WTC11 (cell line): ENCODE results near the gene BCKDHA. TPM values are rescaled to one million over a fixed set of nuclear protein-coding genes. Genes with fewer than 3 reads are reported as not detected.

Source experiments
- ATAC-seq: fragments of 200-7000 bp; cut with Tn5 transposase; 2 replicates; pipeline ENCODE4 v1.10.0; 2021; ENCODE audit warnings: mild to moderate bottlenecking, moderate library complexity
- CTCF ChIA-PET: fragments of 300-600 bp; sonication (Branson Sonifier 250); formaldehyde crosslinking; loops from one replicate; lab custom pipeline; 2021; ENCODE audit warnings: antibody characterized with exemption; lab: Charles Lee
- POLR2A ChIA-PET: fragments of 350-600 bp; sonication (Branson Sonifier 250); formaldehyde crosslinking; loops from one replicate; lab custom pipeline; 2021; ENCODE audit warnings: antibody characterized with exemption; lab: Charles Lee
- DNase-seq: peaks from one replicate; pipeline ENCODE4 v3.0.0; 2021; ENCODE audit warnings: low spot score
- H3K27ac Mint-ChIP-seq: 2 replicates; pipeline ENCODE4 v1.8.0; 2021; ENCODE audit warnings: mixed read lengths
- H3K27me3 Mint-ChIP-seq: 2 replicates; pipeline ENCODE4 v1.8.0; 2021; ENCODE audit warnings: low read depth, mild to moderate bottlenecking, moderate library complexity, mixed read lengths
- H3K36me3 Mint-ChIP-seq: 2 replicates; pipeline ENCODE4 v1.8.0; 2021; ENCODE audit warnings: mixed read lengths
- H3K4me1 Mint-ChIP-seq: 2 replicates; pipeline ENCODE4 v1.8.0; 2022; ENCODE audit warnings: mixed read lengths
- H3K4me3 Mint-ChIP-seq: 2 replicates; pipeline ENCODE4 v1.8.0; 2021; ENCODE audit warnings: mild to moderate bottlenecking, moderate library complexity, mixed read lengths
- H3K9me3 Mint-ChIP-seq: 2 replicates; pipeline ENCODE4 v1.8.0; 2021; ENCODE audit warnings: mixed read lengths
- AFF4 ChIP-seq: sonication (generic); formaldehyde crosslinking; IDR thresholded peaks from 2 replicates; pipeline ENCODE4 v1.8.1; 2023; ENCODE audit warnings: mild to moderate bottlenecking, missing genetic modification reagents, borderline replicate concordance
- CREM ChIP-seq: sonication (generic); formaldehyde crosslinking; IDR thresholded peaks from 2 replicates; pipeline ENCODE4 v1.8.1; 2022; ENCODE audit warnings: mild to moderate bottlenecking, missing genetic modification reagents, moderate library complexity
- E2F5 ChIP-seq: sonication (generic); formaldehyde crosslinking; IDR thresholded peaks from 2 replicates; pipeline ENCODE4 v1.8.1; 2022; ENCODE audit warnings: mild to moderate bottlenecking, moderate library complexity, missing genetic modification reagents
- EMX1 ChIP-seq: fragments of 250-450 bp; sonication (Bioruptor Pico); IDR thresholded peaks from 2 replicates; pipeline ENCODE4 v1.8.0; 2021; ENCODE audit warnings: mild to moderate bottlenecking
- FOXJ3 ChIP-seq: sonication (generic); formaldehyde crosslinking; IDR thresholded peaks from 2 replicates; pipeline ENCODE4 v1.9.0; 2021; ENCODE audit warnings: missing genetic modification reagents, mild to moderate bottlenecking, borderline replicate concordance
- HMGA2 ChIP-seq: fragments of 250-450 bp; sonication (Bioruptor Pico); IDR thresholded peaks from 2 replicates; pipeline ENCODE4 v1.4.0; 2021; ENCODE audit warnings: mild to moderate bottlenecking, moderate library complexity
- IRF2 ChIP-seq: sonication (generic); formaldehyde crosslinking; IDR thresholded peaks from 2 replicates; pipeline ENCODE4 v1.8.0; 2022; ENCODE audit warnings: low read depth, missing genetic modification reagents, borderline replicate concordance
- RELA ChIP-seq: sonication (generic); formaldehyde crosslinking; IDR thresholded peaks from 2 replicates; pipeline ENCODE4 v1.8.1; 2022; ENCODE audit warnings: missing genetic modification reagents, mild to moderate bottlenecking, borderline replicate concordance
- TEAD1 ChIP-seq: sonication (generic); formaldehyde crosslinking; IDR thresholded peaks from 2 replicates; pipeline ENCODE4 v1.8.0; 2022; ENCODE audit warnings: mild to moderate bottlenecking, missing genetic modification reagents
- ZNF121 ChIP-seq: sonication (generic); formaldehyde crosslinking; IDR thresholded peaks from 2 replicates; pipeline ENCODE4 v1.8.0; 2023; ENCODE audit warnings: missing genetic modification reagents
- total RNA-seq: library from RNA; stranded (reverse); gene quantifications from 3 replicates; pipeline ENCODE4 v1.2.3, GENCODE V29; 2021
- TF ChIP-seq, protein P1 (sequence below): fragments of 250-450 bp; sonication (Bioruptor Pico); IDR thresholded peaks from 2 replicates; pipeline ENCODE4 v1.9.0; 2021; ENCODE audit warnings: moderate library complexity, mild to moderate bottlenecking, inconsistent platforms, borderline replicate concordance
- TF ChIP-seq, protein P2 (sequence below): sonication (generic); formaldehyde crosslinking; conservative IDR thresholded peaks from 2 replicates; pipeline ENCODE4 v1.8.1; 2022; ENCODE audit warnings: mild to moderate bottlenecking, missing genetic modification reagents
- TF ChIP-seq, protein P3 (sequence below): sonication (generic); formaldehyde crosslinking; IDR thresholded peaks from 2 replicates; pipeline ENCODE4 v1.8.1; 2023; ENCODE audit warnings: mild to moderate bottlenecking, missing genetic modification reagents, moderate library complexity

Gene BCKDHA
- total RNA-seq, 1 experiment from 2014 or later = 18.8 TPM

GRCh38 chr19:41401483-41401882 is 3.9 kb downstream of the BCKDHA start (continued):
- TF ChIP-seq AFF4 (no peak), EMX1 (CRISPR knock-in tag) (no peak), TEAD1 (CRISPR knock-in tag) (no peak), ZNF121 (CRISPR knock-in tag) (no peak), FOXJ3 (no peak)
- TF ChIP-seq, protein P1, sequence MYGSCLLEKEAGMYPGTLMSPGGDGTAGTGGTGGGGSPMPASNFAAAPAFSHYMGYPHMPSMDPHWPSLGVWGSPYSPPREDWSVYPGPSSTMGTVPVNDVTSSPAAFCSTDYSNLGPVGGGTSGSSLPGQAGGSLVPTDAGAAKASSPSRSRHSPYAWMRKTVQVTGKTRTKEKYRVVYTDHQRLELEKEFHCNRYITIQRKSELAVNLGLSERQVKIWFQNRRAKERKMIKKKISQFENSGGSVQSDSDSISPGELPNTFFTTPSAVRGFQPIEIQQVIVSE (CRISPR knock-in tag) = no peak
- TF ChIP-seq, all 79 proteins: peak for 0

DNA sequence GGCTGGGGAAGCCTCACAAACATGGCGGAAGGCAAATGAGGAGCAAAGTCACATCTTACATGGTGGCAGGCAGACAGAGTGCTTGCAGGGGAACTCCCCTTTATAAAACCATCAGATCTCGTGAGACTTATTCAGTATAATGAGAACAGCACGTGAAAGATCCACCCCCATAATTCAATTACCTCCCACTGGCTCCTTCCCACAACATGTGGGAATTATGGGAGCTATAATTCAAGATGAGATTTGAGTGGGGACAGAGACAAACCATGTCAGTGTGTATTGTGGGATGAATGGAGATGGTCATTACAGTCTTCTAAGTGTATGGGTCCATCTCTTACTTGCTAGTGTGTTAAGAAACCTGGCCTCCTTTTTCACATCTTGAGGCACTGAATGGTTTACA is 4.4 kb downstream of the BCKDHA start:
- Mint-ChIP-seq H3K4me3 (no peak overlapping the region), H3K27ac (no peak overlapping the region), H3K27me3 (no peaks in the 10 kb centered on the region), H3K9me3 (no peaks in the 10 kb centered on the region), H3K36me3 (no peaks in the 10 kb centered on the region), H3K4me1 (peaks cover 17% of the 10 kb centered on the region)
- no peak for TF ChIP-seq E2F5 (CRISPR knock-in tag)
- TF ChIP-seq, protein P2, sequence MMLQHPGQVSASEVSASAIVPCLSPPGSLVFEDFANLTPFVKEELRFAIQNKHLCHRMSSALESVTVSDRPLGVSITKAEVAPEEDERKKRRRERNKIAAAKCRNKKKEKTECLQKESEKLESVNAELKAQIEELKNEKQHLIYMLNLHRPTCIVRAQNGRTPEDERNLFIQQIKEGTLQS (CRISPR knock-in tag) = no peak
- CTCF ChIA-PET = no interaction called here
- POLR2A ChIA-PET = no interaction called here
- no peak for DNase-seq
- ATAC-seq = no peak

DNA sequence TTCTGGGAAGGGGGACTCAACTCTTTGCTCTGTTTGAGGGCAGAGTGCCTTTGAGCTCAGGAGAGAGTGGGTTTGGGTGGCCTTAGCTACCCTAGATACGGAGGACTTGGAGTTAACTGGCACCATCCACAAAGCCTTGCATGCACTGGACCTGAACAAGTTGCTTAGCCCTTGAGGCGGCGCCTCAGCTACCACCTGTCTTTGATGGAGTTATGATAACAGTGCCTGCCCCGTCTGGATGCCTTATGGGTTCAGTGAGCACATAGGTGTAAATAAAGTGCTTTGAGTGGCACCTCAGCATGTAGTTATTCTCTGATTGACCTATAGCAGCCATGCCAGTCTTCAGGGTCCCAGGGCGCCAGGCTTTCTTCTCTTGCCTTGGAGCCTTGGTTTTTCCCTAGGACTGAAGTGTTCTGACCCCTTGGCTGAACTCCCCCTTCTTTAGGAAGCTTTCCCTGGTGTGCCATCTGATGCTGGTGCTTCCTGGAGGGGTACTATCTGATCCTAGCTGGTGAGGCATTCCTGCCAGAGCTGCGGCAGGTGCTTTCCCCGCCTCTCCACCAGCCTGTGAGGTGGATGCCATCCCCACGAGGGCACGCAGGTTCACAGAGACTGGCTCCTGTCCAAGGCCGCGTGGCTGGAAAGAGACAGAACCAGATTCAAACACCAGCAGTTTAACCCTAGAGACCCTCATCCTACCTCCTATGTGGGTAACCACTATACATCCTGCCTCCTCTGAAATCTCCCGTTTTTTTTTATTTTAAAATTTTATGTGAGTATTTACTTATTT is 5.8 kb downstream of the BCKDHA start:
- CTCF ChIA-PET = no interaction called here

GRCh38 chr19:41405776-41406175 is 8.2 kb downstream of the BCKDHA start:
- CTCF ChIA-PET = interaction anchor here (0.6 to 1.4 kb wide), 3 partner anchors 54 to 158 kb away, joined by 3 to 6 read pairs (median 4); no protein-coding TSS in a partner anchor
- Mint-ChIP-seq H3K4me3 (no peak overlapping the region), H3K36me3 (no peaks in the 10 kb centered on the region), H3K9me3 (no peaks in the 10 kb centered on the region), H3K27me3 (no peaks in the 10 kb centered on the region), H3K4me1 (peaks cover 13% of the 10 kb centered on the region), H3K27ac (no peak overlapping the region)
- no peak for TF ChIP-seq CREM (CRISPR knock-in tag)
- TF ChIP-seq, protein P3, sequence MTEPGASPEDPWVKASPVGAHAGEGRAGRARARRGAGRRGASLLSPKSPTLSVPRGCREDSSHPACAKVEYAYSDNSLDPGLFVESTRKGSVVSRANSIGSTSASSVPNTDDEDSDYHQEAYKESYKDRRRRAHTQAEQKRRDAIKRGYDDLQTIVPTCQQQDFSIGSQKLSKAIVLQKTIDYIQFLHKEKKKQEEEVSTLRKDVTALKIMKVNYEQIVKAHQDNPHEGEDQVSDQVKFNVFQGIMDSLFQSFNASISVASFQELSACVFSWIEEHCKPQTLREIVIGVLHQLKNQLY (CRISPR knock-in tag) = no peak
- DNase-seq (no peak), ATAC-seq (no peak)
- POLR2A ChIA-PET = interaction anchor here (0.6 kb wide), 1 partner anchor 96 kb away, joined by 4 read pairs; the partner anchor contains the start of gene CCDC97

More for the DNA sequence above, 5.8 kb downstream of the BCKDHA start:
- DNase-seq (no peak), ATAC-seq (no peak)
- Mint-ChIP-seq H3K4me3 (no peak overlapping the region), H3K27ac (no peak overlapping the region), H3K4me1 (peaks cover 17% of the 10 kb centered on the region), H3K27me3 (no peaks in the 10 kb centered on the region), H3K36me3 (no peaks in the 10 kb centered on the region), H3K9me3 (no peaks in the 10 kb centered on the region)
- POLR2A ChIA-PET = no interaction called here
- no peak for TF ChIP-seq IRF2 (CRISPR knock-in tag)
- no peak for TF ChIP-seq RELA (CRISPR knock-in tag)
- no peak for TF ChIP-seq HMGA2 (CRISPR knock-in tag)
- TF ChIP-seq TEAD1 (CRISPR knock-in tag) = no peak
